Neural progenitor cell (in vitro differentiated cells): ENCODE measurements around the gene AIF1L.

Experiments used
- CTCF ChIP-seq: fragments of 200-600 bp; sonication (generic); IDR thresholded peaks from 2 replicates; pipeline ENCODE4 v1.5.1; 2017; ENCODE audit warnings: antibody characterized with exemption, mild to moderate bottlenecking
- EZH2 ChIP-seq: fragments of 200-600 bp; sonication (generic); IDR thresholded peaks from 2 replicates; pipeline ENCODE4 v1.6.1; 2017; ENCODE audit warnings: antibody characterized with exemption, mild to moderate bottlenecking, moderate library complexity

- no peak for TF ChIP-seq CTCF
- TF ChIP-seq EZH2, result no peak
Observed at GRCh38 chr9:131068076-131068816, 28.1 kb upstream of the AIF1L start.
